HepG2 (cell line): ENCODE results near the gene RAPSN. TPM values are rescaled to one million over a fixed set of nuclear protein-coding genes. Genes with fewer than 3 reads are reported as not detected.

ENCODE experiments used
- CCDC6 ChIP-seq: sonication (generic); formaldehyde crosslinking; IDR thresholded peaks from 2 replicates; pipeline ENCODE4 v1.8.1; 2022; ENCODE audit warnings: mild to moderate bottlenecking, missing genetic modification reagents, moderate library complexity
- SP140L ChIP-seq: sonication (generic); formaldehyde crosslinking; IDR thresholded peaks from 2 replicates; pipeline ENCODE4 v1.4.0; 2020; ENCODE audit warnings: missing genetic modification reagents, borderline replicate concordance
- SP5 ChIP-seq: IDR thresholded peaks from 2 replicates; pipeline ENCODE4 v1.6.1; 2016; ENCODE audit warnings: low read depth, borderline replicate concordance
- ZNF33B ChIP-seq: sonication (generic); formaldehyde crosslinking; IDR thresholded peaks from 2 replicates; pipeline ENCODE4 v1.5.1; 2020; ENCODE audit warnings: mild to moderate bottlenecking, missing genetic modification reagents
- polyA plus RNA-seq, 8 experiments: library from polyadenylated mRNA; depleted of rRNA in 3 of 8; stranded (reverse) in 7 of 8; unstranded in 1 of 8; fragments of >200 nt; fragmentation: Illumina TruSeq in 4 of 8; extraction: Trizol in 4 of 8; gene quantifications; 2 replicates each; pipeline versions ENCODE4 v1.2.1 to v1.2.3, GENCODE V29; 2011 to 2016; ENCODE audit warnings: low read depth in 4 of 8, missing spikeins in 1 of 8, mixed read lengths in 1 of 8; ENCODE audit not compliant: insufficient read depth in 1 of 8
- total RNA-seq, 5 experiments: library from RNA; depleted of rRNA; stranded (reverse); fragments of >200 nt; fragmentation: Illumina TruSeq; extraction: Trizol; gene quantifications; 2 replicates each; pipeline ENCODE4 v1.2.3, GENCODE V29; 2016; ENCODE audit warnings: low read depth in 1 of 5
- TF ChIP-seq, protein P1 (sequence below): sonication (generic); formaldehyde crosslinking; conservative IDR thresholded peaks from 2 replicates; pipeline ENCODE4 v1.4.0; 2020; ENCODE audit warnings: mild to moderate bottlenecking, missing genetic modification reagents, moderate library complexity
- TF ChIP-seq, protein P2 (sequence below): fragments of 450-650 bp; IDR thresholded peaks from 2 replicates; pipeline ENCODE4 v1.6.1; 2017; ENCODE audit warnings: mild to moderate bottlenecking
- TF ChIP-seq, protein P3 (sequence below): fragments of 450-650 bp; IDR thresholded peaks from 2 replicates; pipeline ENCODE4 v1.6.1; 2016
- TF ChIP-seq, protein P4 (sequence below): IDR thresholded peaks from 2 replicates; pipeline ENCODE4 v1.6.1; 2016; ENCODE audit warnings: low read depth, missing genetic modification reagents, missing compliant biosample characterization

Gene RAPSN
- total and polyA plus RNA-seq, 2 of the 13 experiments (the other 11 are each of a cell fraction or from before 2014, with no cell fraction given) = 0.15 to 1.2 TPM

DNA sequence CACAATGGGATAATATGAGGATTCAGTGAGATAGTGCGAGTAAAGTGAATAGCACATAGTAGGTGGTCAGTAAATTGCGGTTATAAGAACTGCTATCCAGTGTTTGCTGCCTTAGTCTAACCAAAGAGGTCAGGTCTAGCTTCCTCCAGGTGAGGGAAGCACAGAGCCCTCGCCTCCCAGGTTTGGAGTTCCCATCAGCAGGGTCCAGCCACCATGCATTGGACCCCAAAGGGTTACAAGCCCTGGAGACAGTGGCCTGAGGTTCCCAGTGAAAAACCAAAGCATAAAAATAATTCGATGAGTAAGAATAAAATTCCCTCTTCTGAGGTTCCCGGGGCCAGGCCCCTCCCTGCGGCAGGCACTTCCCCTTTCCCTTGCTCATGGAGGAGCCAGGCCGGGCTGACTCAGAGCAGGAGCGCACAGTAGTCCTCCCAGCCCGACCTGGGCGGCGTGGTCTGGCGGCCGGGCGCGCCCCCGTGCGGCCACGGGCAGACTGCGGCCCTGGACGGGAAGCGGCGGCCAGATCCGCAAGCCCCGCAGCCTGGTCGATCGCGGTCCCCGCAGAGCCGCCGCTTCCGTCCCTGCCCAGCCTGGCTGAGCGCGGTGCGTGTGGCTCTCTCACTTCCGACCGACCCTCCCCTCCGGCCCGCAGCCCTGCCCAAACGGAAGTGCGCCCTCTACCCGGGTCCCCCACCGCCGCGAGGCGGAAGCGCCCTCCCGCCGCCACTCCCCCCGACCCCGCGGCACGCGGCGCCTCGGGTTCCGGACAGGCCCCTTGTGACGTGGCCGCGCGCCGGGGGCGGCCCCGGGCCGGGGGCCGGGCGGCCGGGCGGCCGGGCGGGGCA, 41.0 kb downstream of the RAPSN start, which contains the start of gene SLC39A13 (continued):
- TF ChIP-seq, protein P1, sequence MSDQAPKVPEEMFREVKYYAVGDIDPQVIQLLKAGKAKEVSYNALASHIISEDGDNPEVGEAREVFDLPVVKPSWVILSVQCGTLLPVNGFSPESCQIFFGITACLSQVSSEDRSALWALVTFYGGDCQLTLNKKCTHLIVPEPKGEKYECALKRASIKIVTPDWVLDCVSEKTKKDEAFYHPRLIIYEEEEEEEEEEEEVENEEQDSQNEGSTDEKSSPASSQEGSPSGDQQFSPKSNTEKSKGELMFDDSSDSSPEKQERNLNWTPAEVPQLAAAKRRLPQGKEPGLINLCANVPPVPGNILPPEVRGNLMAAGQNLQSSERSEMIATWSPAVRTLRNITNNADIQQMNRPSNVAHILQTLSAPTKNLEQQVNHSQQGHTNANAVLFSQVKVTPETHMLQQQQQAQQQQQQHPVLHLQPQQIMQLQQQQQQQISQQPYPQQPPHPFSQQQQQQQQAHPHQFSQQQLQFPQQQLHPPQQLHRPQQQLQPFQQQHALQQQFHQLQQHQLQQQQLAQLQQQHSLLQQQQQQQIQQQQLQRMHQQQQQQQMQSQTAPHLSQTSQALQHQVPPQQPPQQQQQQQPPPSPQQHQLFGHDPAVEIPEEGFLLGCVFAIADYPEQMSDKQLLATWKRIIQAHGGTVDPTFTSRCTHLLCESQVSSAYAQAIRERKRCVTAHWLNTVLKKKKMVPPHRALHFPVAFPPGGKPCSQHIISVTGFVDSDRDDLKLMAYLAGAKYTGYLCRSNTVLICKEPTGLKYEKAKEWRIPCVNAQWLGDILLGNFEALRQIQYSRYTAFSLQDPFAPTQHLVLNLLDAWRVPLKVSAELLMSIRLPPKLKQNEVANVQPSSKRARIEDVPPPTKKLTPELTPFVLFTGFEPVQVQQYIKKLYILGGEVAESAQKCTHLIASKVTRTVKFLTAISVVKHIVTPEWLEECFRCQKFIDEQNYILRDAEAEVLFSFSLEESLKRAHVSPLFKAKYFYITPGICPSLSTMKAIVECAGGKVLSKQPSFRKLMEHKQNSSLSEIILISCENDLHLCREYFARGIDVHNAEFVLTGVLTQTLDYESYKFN (CRISPR knock-in tag) = peak; percentile 66
- TF ChIP-seq SP5 (CRISPR knock-in tag) = peak; percentile 63; the same call in 1 of the 2 replicates
- peak; percentile 53; the same call in 1 of the 2 replicates for TF ChIP-seq ZNF33B (CRISPR knock-in tag)
- TF ChIP-seq, protein P2, sequence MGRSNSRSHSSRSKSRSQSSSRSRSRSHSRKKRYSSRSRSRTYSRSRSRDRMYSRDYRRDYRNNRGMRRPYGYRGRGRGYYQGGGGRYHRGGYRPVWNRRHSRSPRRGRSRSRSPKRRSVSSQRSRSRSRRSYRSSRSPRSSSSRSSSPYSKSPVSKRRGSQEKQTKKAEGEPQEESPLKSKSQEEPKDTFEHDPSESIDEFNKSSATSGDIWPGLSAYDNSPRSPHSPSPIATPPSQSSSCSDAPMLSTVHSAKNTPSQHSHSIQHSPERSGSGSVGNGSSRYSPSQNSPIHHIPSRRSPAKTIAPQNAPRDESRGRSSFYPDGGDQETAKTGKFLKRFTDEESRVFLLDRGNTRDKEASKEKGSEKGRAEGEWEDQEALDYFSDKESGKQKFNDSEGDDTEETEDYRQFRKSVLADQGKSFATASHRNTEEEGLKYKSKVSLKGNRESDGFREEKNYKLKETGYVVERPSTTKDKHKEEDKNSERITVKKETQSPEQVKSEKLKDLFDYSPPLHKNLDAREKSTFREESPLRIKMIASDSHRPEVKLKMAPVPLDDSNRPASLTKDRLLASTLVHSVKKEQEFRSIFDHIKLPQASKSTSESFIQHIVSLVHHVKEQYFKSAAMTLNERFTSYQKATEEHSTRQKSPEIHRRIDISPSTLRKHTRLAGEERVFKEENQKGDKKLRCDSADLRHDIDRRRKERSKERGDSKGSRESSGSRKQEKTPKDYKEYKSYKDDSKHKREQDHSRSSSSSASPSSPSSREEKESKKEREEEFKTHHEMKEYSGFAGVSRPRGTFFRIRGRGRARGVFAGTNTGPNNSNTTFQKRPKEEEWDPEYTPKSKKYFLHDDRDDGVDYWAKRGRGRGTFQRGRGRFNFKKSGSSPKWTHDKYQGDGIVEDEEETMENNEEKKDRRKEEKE = no peak
- TF ChIP-seq SP140L (CRISPR knock-in tag) = no peak
- TF ChIP-seq CCDC6 = peak; percentile 95
- TF ChIP-seq, protein P3, sequence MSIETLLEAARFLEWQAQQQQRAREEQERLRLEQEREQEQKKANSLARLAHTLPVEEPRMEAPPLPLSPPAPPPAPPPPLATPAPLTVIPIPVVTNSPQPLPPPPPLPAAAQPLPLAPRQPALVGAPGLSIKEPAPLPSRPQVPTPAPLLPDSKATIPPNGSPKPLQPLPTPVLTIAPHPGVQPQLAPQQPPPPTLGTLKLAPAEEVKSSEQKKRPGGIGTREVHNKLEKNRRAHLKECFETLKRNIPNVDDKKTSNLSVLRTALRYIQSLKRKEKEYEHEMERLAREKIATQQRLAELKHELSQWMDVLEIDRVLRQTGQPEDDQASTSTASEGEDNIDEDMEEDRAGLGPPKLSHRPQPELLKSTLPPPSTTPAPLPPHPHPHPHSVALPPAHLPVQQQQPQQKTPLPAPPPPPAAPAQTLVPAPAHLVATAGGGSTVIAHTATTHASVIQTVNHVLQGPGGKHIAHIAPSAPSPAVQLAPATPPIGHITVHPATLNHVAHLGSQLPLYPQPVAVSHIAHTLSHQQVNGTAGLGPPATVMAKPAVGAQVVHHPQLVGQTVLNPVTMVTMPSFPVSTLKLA = 0 out of 2 replicates have a peak, but pooled peaks have one; percentile 20
- TF ChIP-seq, protein P4, sequence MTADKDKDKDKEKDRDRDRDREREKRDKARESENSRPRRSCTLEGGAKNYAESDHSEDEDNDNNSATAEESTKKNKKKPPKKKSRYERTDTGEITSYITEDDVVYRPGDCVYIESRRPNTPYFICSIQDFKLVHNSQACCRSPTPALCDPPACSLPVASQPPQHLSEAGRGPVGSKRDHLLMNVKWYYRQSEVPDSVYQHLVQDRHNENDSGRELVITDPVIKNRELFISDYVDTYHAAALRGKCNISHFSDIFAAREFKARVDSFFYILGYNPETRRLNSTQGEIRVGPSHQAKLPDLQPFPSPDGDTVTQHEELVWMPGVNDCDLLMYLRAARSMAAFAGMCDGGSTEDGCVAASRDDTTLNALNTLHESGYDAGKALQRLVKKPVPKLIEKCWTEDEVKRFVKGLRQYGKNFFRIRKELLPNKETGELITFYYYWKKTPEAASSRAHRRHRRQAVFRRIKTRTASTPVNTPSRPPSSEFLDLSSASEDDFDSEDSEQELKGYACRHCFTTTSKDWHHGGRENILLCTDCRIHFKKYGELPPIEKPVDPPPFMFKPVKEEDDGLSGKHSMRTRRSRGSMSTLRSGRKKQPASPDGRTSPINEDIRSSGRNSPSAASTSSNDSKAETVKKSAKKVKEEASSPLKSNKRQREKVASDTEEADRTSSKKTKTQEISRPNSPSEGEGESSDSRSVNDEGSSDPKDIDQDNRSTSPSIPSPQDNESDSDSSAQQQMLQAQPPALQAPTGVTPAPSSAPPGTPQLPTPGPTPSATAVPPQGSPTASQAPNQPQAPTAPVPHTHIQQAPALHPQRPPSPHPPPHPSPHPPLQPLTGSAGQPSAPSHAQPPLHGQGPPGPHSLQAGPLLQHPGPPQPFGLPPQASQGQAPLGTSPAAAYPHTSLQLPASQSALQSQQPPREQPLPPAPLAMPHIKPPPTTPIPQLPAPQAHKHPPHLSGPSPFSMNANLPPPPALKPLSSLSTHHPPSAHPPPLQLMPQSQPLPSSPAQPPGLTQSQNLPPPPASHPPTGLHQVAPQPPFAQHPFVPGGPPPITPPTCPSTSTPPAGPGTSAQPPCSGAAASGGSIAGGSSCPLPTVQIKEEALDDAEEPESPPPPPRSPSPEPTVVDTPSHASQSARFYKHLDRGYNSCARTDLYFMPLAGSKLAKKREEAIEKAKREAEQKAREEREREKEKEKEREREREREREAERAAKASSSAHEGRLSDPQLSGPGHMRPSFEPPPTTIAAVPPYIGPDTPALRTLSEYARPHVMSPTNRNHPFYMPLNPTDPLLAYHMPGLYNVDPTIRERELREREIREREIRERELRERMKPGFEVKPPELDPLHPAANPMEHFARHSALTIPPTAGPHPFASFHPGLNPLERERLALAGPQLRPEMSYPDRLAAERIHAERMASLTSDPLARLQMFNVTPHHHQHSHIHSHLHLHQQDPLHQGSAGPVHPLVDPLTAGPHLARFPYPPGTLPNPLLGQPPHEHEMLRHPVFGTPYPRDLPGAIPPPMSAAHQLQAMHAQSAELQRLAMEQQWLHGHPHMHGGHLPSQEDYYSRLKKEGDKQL (CRISPR knock-in tag) = no peak; the same call in 1 of the 2 replicates
